GM03348 (cell line): ENCODE results near the gene COL9A1.

Source experiments
- DNase-seq: peaks from one replicate; pipeline ENCODE4 v3.0.0; 2012; ENCODE audit warnings: low spot score

The COL9A1 gene

GRCh38 chr6:70171236-70171635, 131.6 kb downstream of the COL9A1 start:
- no peak for DNase-seq

GRCh38 chr6:70168681-70169377, 134.1 kb downstream of the COL9A1 start:
- DNase-seq = no peak
